ENCODE results near the gene TFAM. TPM values are rescaled to one million over a fixed set of nuclear protein-coding genes. Genes with fewer than 3 reads are reported as not detected.

The TFAM gene
- total RNA-seq, 2 experiments from 2014 or later, result 62.7 to 94.6 TPM

DNA sequence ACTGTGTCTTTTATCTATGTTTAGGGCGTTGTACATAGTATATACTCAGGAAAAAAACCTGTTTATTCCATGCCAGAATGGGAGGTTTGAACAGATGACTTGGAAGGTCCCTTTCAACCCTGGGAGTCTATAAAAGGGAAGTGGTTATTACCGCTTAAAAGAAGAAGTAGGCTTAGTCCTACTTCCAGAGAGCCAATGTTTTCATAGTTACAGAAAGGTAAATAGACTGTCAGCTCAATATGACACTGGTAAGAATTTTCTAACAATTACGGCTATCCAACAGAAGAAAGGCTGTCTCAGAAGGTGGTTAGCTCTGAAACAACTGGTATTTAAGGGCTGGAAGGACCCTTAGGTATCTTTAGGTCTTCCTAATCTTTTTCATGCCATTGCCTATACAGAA, 1.1 kb upstream of the TFAM start:
- peak; percentile 51 for DNase-seq (ENCODE audit: low spot score)
- no peaks in the 10 kb centered on the region for H3K9me2 ChIP-seq (ENCODE audit: insufficient read depth, low read length)
- peaks cover 22% of the 10 kb centered on the region for H3K4me1 ChIP-seq (ENCODE audit: insufficient read depth, low read length, poor library complexity, severe bottlenecking)
- peaks cover 27% of the 10 kb centered on the region for H4K20me1 ChIP-seq (ENCODE audit: insufficient read depth, low read length)
- peak overlapping the region; percentile 98 for H2AFZ ChIP-seq (ENCODE audit: low read length)
- TF ChIP-seq, protein P1, sequence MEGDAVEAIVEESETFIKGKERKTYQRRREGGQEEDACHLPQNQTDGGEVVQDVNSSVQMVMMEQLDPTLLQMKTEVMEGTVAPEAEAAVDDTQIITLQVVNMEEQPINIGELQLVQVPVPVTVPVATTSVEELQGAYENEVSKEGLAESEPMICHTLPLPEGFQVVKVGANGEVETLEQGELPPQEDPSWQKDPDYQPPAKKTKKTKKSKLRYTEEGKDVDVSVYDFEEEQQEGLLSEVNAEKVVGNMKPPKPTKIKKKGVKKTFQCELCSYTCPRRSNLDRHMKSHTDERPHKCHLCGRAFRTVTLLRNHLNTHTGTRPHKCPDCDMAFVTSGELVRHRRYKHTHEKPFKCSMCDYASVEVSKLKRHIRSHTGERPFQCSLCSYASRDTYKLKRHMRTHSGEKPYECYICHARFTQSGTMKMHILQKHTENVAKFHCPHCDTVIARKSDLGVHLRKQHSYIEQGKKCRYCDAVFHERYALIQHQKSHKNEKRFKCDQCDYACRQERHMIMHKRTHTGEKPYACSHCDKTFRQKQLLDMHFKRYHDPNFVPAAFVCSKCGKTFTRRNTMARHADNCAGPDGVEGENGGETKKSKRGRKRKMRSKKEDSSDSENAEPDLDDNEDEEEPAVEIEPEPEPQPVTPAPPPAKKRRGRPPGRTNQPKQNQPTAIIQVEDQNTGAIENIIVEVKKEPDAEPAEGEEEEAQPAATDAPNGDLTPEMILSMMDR (conservative IDR thresholded peaks at IDR 0.05; ENCODE audit: low read length), result no peak
- no peak for TF ChIP-seq EZH2phosphoT487 (IDR thresholded peaks at IDR 0.05; ENCODE audit: borderline replicate concordance, low read depth, low read length)
- POLR2A ChIA-PET, result interaction anchor here (0.8 to 3.2 kb wide), 7 partner anchors 9 to 206 kb away, joined by 3 to 11 read pairs (median 5); partner anchors contain the start of genes CISD1, IPMK and UBE2D1
- peaks cover 34% of the 10 kb centered on the region for H3K36me3 ChIP-seq (ENCODE audit: insufficient read depth, low read length)
- no peaks in the 10 kb centered on the region for H3K9me3 ChIP-seq (ENCODE audit: low read length)
- H3K79me2 ChIP-seq (ENCODE audit: insufficient read depth, low read depth, low read length), result peaks cover 39% of the 10 kb centered on the region
- peak overlapping the region; percentile 94 for H3K4me3 ChIP-seq (ENCODE audit: low read depth, low read length, poor library complexity, severe bottlenecking)
- intact Hi-C loops (cut with micrococcal nuclease; ENCODE audit: unreplicated experiment), result loop anchor here (1.0 to 10.0 kb wide), 4 partner anchors 50 to 1851 kb away; partner anchors contain the start of gene CISD1
- peak overlapping the region; percentile 92 for H3K4me2 ChIP-seq (ENCODE audit: low read length)
- BruUV-seq (replicated peaks), result no TSS peak
- peak overlapping the region; percentile 68 for H3K27ac ChIP-seq (ENCODE audit: low read depth, low read length, poor library complexity, severe bottlenecking)
- CTCF ChIA-PET (ENCODE audit: unreplicated experiment), result interaction anchor here (0.5 kb wide), 1 partner anchor 94 kb away, joined by 3 read pairs; no protein-coding TSS in a partner anchor

GRCh38 chr10:58384544-58384998, 639 bp upstream of the TFAM start:
- TF ChIP-seq, protein P1 (conservative IDR thresholded peaks at IDR 0.05; ENCODE audit: low read length), result no peak
- no peak for TF ChIP-seq EZH2phosphoT487 (IDR thresholded peaks at IDR 0.05; ENCODE audit: borderline replicate concordance, low read depth, low read length)
- Histone ChIP-seq H3K4me2 (ENCODE audit: low read length) (peak overlapping the region; percentile 92), H3K4me3 (ENCODE audit: low read depth, low read length, poor library complexity, severe bottlenecking) (peak overlapping the region; percentile 94), H3K4me1 (ENCODE audit: insufficient read depth, low read length, poor library complexity, severe bottlenecking) (peaks cover 22% of the 10 kb centered on the region), H3K9me3 (ENCODE audit: low read length) (no peaks in the 10 kb centered on the region), H3K27ac (ENCODE audit: low read depth, low read length, poor library complexity, severe bottlenecking) (peak overlapping the region; percentile 68), H3K9me2 (ENCODE audit: insufficient read depth, low read length) (no peaks in the 10 kb centered on the region), H4K20me1 (ENCODE audit: insufficient read depth, low read length) (peaks cover 31% of the 10 kb centered on the region), H3K79me2 (ENCODE audit: insufficient read depth, low read depth, low read length) (peaks cover 42% of the 10 kb centered on the region), H2AFZ (ENCODE audit: low read length) (peak overlapping the region; percentile 98), H3K36me3 (ENCODE audit: insufficient read depth, low read length) (peaks cover 39% of the 10 kb centered on the region)
- ChIA-PET CTCF (ENCODE audit: unreplicated experiment) (interaction anchor here (0.5 to 1.0 kb wide), 2 partner anchors 85 to 95 kb away, joined by 3 to 5 read pairs; no protein-coding TSS in a partner anchor), POLR2A (interaction anchor here (0.7 to 3.2 kb wide), 9 partner anchors 9 to 206 kb away, joined by 3 to 11 read pairs (median 5); partner anchors contain the start of genes CISD1, IPMK and UBE2D1)
- DNase-seq (ENCODE audit: low spot score), result no peak
- intact Hi-C loops (cut with micrococcal nuclease; ENCODE audit: unreplicated experiment), result loop anchor here (1.0 to 10.0 kb wide), 4 partner anchors 50 to 1850 kb away; partner anchors contain the start of gene CISD1
- BruUV-seq (replicated peaks), result TSS peak; percentile 95

- Histone ChIP-seq H3K4me2 (ENCODE audit: low read length) (peak overlapping the region; percentile 92), H3K9me3 (ENCODE audit: low read length) (no peaks in the 10 kb centered on the region), H3K27ac (ENCODE audit: low read depth, low read length, poor library complexity, severe bottlenecking) (peak overlapping the region; percentile 68), H3K79me2 (ENCODE audit: insufficient read depth, low read depth, low read length) (peaks cover 49% of the 10 kb centered on the region), H4K20me1 (ENCODE audit: insufficient read depth, low read length) (peaks cover 31% of the 10 kb centered on the region), H3K4me1 (ENCODE audit: insufficient read depth, low read length, poor library complexity, severe bottlenecking) (peaks cover 22% of the 10 kb centered on the region), H2AFZ (ENCODE audit: low read length) (peak overlapping the region; percentile 98), H3K9me2 (ENCODE audit: insufficient read depth, low read length) (no peaks in the 10 kb centered on the region), H3K36me3 (ENCODE audit: insufficient read depth, low read length) (peaks cover 51% of the 10 kb centered on the region), H3K4me3 (ENCODE audit: low read depth, low read length, poor library complexity, severe bottlenecking) (peak overlapping the region; percentile 94)
- POLR2A ChIA-PET, result interaction anchor here (0.5 to 3.2 kb wide), 4 partner anchors 26 to 1618 kb away, joined by 3 to 11 read pairs (median 4); partner anchors contain the start of gene UBE2D1
- DNase-seq (ENCODE audit: low spot score), result peak; percentile 22
- TF ChIP-seq, protein P1 (conservative IDR thresholded peaks at IDR 0.05; ENCODE audit: low read length), result no peak
- TF ChIP-seq EZH2phosphoT487 (IDR thresholded peaks at IDR 0.05; ENCODE audit: borderline replicate concordance, low read depth, low read length), result no peak
- CTCF ChIA-PET (ENCODE audit: unreplicated experiment), result no interaction called here
- no TSS peak for BruUV-seq (replicated peaks)
- intact Hi-C loops (cut with micrococcal nuclease; ENCODE audit: unreplicated experiment), result loop anchor here (2.0 to 10.0 kb wide), 3 partner anchors 117 to 1849 kb away; partner anchors contain the start of gene CISD1
Measured at GRCh38 chr10:58385784-58386112, 538 bp downstream of the TFAM start.

Measured in OCI-LY7 (cell line).